Endothelial cell of umbilical vein (primary cell): Measurements from ENCODE around the gene LBR.

Experiments
- EZH2 ChIP-seq: IDR thresholded peaks from 2 replicates; pipeline ENCODE4 v1.6.1; 2012; ENCODE audit warnings: borderline replicate concordance, low read depth, mild to moderate bottlenecking, moderate library complexity, low read length, inconsistent platforms; ENCODE audit not compliant: severe bottlenecking
- MYC ChIP-seq: IDR thresholded peaks from one replicate; pipeline ENCODE4 v1.6.1; 2011; ENCODE audit warnings: mild to moderate bottlenecking, low read depth, low read length
- POLR2A ChIP-seq: IDR thresholded peaks from 2 replicates; pipeline ENCODE4 v1.6.1; 2012; ENCODE audit warnings: low read depth, mild to moderate bottlenecking, control low read depth, low read length
- POLR2AphosphoS5 ChIP-seq: IDR thresholded peaks from 2 replicates; pipeline ENCODE4 v1.6.1; 2012; ENCODE audit warnings: low read depth, mild to moderate bottlenecking, control low read depth, low read length, moderate library complexity; ENCODE audit not compliant: insufficient read depth
- TF ChIP-seq, protein P1 (sequence below), 2 donors: IDR thresholded peaks; 1 replicate in 1 of 2; 2 replicates in 1 of 2; pipeline ENCODE4 v1.5.1; 2011; ENCODE audit warnings: low read length in 2 of 2, mild to moderate bottlenecking in 2 of 2, moderate library complexity in 2 of 2, control low read depth in 1 of 2, inconsistent platforms in 1 of 2, low read depth in 1 of 2; ENCODE audit not compliant: insufficient read depth in 1 of 2; ENCODE audit errors: extremely low read depth in 1 of 2
- TF ChIP-seq, protein P2 (sequence below): IDR thresholded peaks from 2 replicates; pipeline ENCODE4 v1.6.1; 2011; ENCODE audit not compliant: insufficient read depth, insufficient read length

DNA sequence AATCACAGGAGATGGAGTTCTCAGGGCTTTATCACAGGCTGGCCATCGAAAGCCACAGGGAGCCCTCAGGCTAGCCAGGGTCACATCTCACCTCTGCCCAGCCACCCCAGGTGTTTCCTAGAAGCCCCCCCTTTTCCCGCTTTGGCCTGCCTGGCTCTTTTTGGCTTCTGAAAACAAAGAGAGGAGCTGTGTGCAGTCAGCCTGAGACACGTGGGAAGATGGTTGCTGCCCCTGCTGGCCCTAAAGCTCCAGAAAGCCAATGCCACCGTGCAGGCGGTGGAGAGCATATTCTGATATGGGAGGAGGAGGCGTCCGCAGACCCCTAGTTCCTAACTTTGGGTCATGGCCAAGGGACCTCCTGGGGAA lies 18.7 kb upstream of the LBR start:
- TF ChIP-seq POLR2A, result no peak
- TF ChIP-seq, protein P1, sequence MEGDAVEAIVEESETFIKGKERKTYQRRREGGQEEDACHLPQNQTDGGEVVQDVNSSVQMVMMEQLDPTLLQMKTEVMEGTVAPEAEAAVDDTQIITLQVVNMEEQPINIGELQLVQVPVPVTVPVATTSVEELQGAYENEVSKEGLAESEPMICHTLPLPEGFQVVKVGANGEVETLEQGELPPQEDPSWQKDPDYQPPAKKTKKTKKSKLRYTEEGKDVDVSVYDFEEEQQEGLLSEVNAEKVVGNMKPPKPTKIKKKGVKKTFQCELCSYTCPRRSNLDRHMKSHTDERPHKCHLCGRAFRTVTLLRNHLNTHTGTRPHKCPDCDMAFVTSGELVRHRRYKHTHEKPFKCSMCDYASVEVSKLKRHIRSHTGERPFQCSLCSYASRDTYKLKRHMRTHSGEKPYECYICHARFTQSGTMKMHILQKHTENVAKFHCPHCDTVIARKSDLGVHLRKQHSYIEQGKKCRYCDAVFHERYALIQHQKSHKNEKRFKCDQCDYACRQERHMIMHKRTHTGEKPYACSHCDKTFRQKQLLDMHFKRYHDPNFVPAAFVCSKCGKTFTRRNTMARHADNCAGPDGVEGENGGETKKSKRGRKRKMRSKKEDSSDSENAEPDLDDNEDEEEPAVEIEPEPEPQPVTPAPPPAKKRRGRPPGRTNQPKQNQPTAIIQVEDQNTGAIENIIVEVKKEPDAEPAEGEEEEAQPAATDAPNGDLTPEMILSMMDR (IDR thresholded peaks at IDR 0.05; ENCODE audit: extremely low read depth in 1 of 2, insufficient read depth in 1 of 2, low read depth in 1 of 2, low read length in 2 of 2), result no peak
- TF ChIP-seq, protein P2, sequence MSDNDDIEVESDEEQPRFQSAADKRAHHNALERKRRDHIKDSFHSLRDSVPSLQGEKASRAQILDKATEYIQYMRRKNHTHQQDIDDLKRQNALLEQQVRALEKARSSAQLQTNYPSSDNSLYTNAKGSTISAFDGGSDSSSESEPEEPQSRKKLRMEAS, result no peak
- TF ChIP-seq MYC, result no peak
- no peak for TF ChIP-seq EZH2
- no peak for TF ChIP-seq POLR2AphosphoS5
